Trophoblast cell (in vitro differentiated cells and primary cell): ENCODE measurements around the gene TTYH2.

Experiments used
- DNase-seq, 2 donors: peaks; one replicate each; pipeline ENCODE4 v3.0.0-alpha.2; 2016
- H2AFZ ChIP-seq: 2 replicates; pipeline ENCODE4 v1.6.1; 2013; ENCODE audit warnings: low read length, moderate library complexity, mild to moderate bottlenecking; ENCODE audit not compliant: insufficient read depth, poor library complexity
- H2AK5ac ChIP-seq: 2 replicates; pipeline ENCODE4 v1.6.1; 2013; ENCODE audit warnings: mild to moderate bottlenecking, low read length
- H2BK120ac ChIP-seq: 2 replicates; pipeline ENCODE4 v1.6.1; 2013; ENCODE audit warnings: low read length, mild to moderate bottlenecking, moderate library complexity; ENCODE audit not compliant: insufficient read depth, poor library complexity
- H2BK12ac ChIP-seq: 2 replicates; pipeline ENCODE4 v1.6.1; 2013; ENCODE audit warnings: mild to moderate bottlenecking, low read length, moderate library complexity
- H2BK5ac ChIP-seq: 2 replicates; pipeline ENCODE4 v1.6.1; 2013; ENCODE audit warnings: low read length, low read depth, moderate library complexity, mild to moderate bottlenecking; ENCODE audit not compliant: poor library complexity
- H3K14ac ChIP-seq: 2 replicates; pipeline ENCODE4 v1.6.1; 2013; ENCODE audit warnings: mild to moderate bottlenecking, low read length
- H3K18ac ChIP-seq: 2 replicates; pipeline ENCODE4 v1.6.1; 2013; ENCODE audit warnings: mild to moderate bottlenecking, low read length
- H3K23ac ChIP-seq: 2 replicates; pipeline ENCODE4 v1.6.1; 2013; ENCODE audit warnings: low read length
- H3K27ac ChIP-seq: 2 replicates; pipeline ENCODE4 v1.5.1; 2013; ENCODE audit warnings: low read depth, mild to moderate bottlenecking, inconsistent platforms, low read length, moderate library complexity
- H3K27me3 ChIP-seq: 2 replicates; pipeline ENCODE4 v1.6.1; 2013; ENCODE audit warnings: inconsistent platforms, mild to moderate bottlenecking, low read length, moderate library complexity; ENCODE audit not compliant: insufficient read depth
- H3K36me3 ChIP-seq, 2 experiments: 1 replicate in 1 of 2; 2 replicates in 1 of 2; pipeline ENCODE4 v1.6.1; 2013; ENCODE audit warnings: low read length in 2 of 2, mild to moderate bottlenecking in 2 of 2, moderate library complexity in 1 of 2; ENCODE audit not compliant: insufficient read depth in 2 of 2, control insufficient read depth in 1 of 2
- H3K4ac ChIP-seq: 2 replicates; pipeline ENCODE4 v1.6.1; 2013; ENCODE audit warnings: low read depth, mild to moderate bottlenecking, low read length, moderate library complexity
- H3K4me1 ChIP-seq, 2 experiments: 1 replicate in 1 of 2; 2 replicates in 1 of 2; pipeline ENCODE4 v1.6.1; 2013; ENCODE audit warnings: low read length in 2 of 2, mild to moderate bottlenecking in 2 of 2, moderate library complexity in 1 of 2; ENCODE audit not compliant: insufficient read depth in 2 of 2, control insufficient read depth in 1 of 2
- H3K4me2 ChIP-seq: 2 replicates; pipeline ENCODE4 v1.6.1; 2013; ENCODE audit warnings: inconsistent platforms, mild to moderate bottlenecking, low read length, moderate library complexity
- H3K4me3 ChIP-seq: 2 replicates; pipeline ENCODE4 v1.5.1; 2013; ENCODE audit warnings: mild to moderate bottlenecking, low read depth, low read length, inconsistent platforms
- H3K79me1 ChIP-seq: one replicate; pipeline ENCODE4 v1.6.1; 2013; ENCODE audit warnings: low read length
- H3K79me2 ChIP-seq: 2 replicates; pipeline ENCODE4 v1.6.1; 2013; ENCODE audit warnings: low read length, mild to moderate bottlenecking; ENCODE audit not compliant: control insufficient read depth, insufficient read depth, poor library complexity
- H3K9ac ChIP-seq: 2 replicates; pipeline ENCODE4 v1.6.1; 2013; ENCODE audit warnings: mild to moderate bottlenecking, low read length
- H3K9me3 ChIP-seq: 2 replicates; pipeline ENCODE4 v1.6.1; 2013; ENCODE audit warnings: low read depth, mild to moderate bottlenecking, control low read depth, inconsistent platforms, low read length; ENCODE audit not compliant: insufficient read depth
- H4K12ac ChIP-seq: 2 replicates; pipeline ENCODE4 v1.6.1; 2013; ENCODE audit warnings: low read depth, mild to moderate bottlenecking, low read length, moderate library complexity
- H4K8ac ChIP-seq: 2 replicates; pipeline ENCODE4 v1.6.1; 2013; ENCODE audit warnings: low read depth, mild to moderate bottlenecking, low read length, moderate library complexity
- H4K91ac ChIP-seq: one replicate; pipeline ENCODE4 v1.6.1; 2013; ENCODE audit warnings: low read depth, mild to moderate bottlenecking, low read length, moderate library complexity
- WGBS: extraction: QIAGEN DNeasy Blood & Tissue Kit; methylation state at CpG from one replicate; pipeline ENCODE4 v1.1.7; 2013; ENCODE audit warnings: missing lambda C conversion rate; ENCODE audit not compliant: insufficient read length, insufficient coverage; ENCODE audit errors: extremely low coverage; 5-methylcytosine and 5-hydroxymethylcytosine counted together

The TTYH2 gene

GRCh38 chr17:74289688-74290087, 76.3 kb downstream of the TTYH2 start:
- H2AFZ ChIP-seq, result no peak overlapping the region
- WGBS, result no CpG with 5 or more reads among the region's 11 CpGs

GRCh38 chr17:74290340-74290739, 77.0 kb downstream of the TTYH2 start:
- H4K12ac ChIP-seq, result no peak overlapping the region

More at GRCh38 chr17:74289688-74290087, 76.3 kb downstream of the TTYH2 start:
- Histone ChIP-seq H3K14ac (no peak overlapping the region), H3K4ac (no peak overlapping the region), H2BK5ac (no peak overlapping the region), H3K9me3 (peaks cover 2% of the 10 kb centered on the region), H4K12ac (no peak overlapping the region), H3K36me3 (no peaks in the 10 kb centered on the region), H3K27me3 (no peaks in the 10 kb centered on the region), H3K27ac (no peak overlapping the region), H3K4me3 (no peak overlapping the region), H3K79me1 (no peaks in the 10 kb centered on the region), H3K4me2 (no peak overlapping the region), H2BK120ac (no peak overlapping the region), H4K91ac (no peak overlapping the region), H2BK12ac (no peak overlapping the region), H3K23ac (no peak overlapping the region), H3K4me1 (no peaks in the 10 kb centered on the region), H4K8ac (no peak overlapping the region), H3K79me2 (no peaks in the 10 kb centered on the region), H3K9ac (no peak overlapping the region), H3K18ac (no peak overlapping the region), H2AK5ac (no peak overlapping the region)
- DNase-seq, result no peak

GRCh38 chr17:74292495-74292894, 79.1 kb downstream of the TTYH2 start:
- no peaks in the 10 kb centered on the region for H3K27me3 ChIP-seq
- no peak overlapping the region for H2BK5ac ChIP-seq
- no peaks in the 10 kb centered on the region for H3K79me2 ChIP-seq
- no CpG with 5 or more reads among the region's 10 CpGs for WGBS
- DNase-seq, result no peak
- no peaks in the 10 kb centered on the region for H3K79me1 ChIP-seq
- H2BK12ac ChIP-seq, result no peak overlapping the region
- H3K9me3 ChIP-seq, result peaks cover 2% of the 10 kb centered on the region
- H3K14ac ChIP-seq, result no peak overlapping the region
- H4K8ac ChIP-seq, result no peak overlapping the region
- H2AK5ac ChIP-seq, result no peak overlapping the region
- no peak overlapping the region for H4K91ac ChIP-seq
- no peak overlapping the region for H3K9ac ChIP-seq
- no peak overlapping the region for H3K27ac ChIP-seq
- H3K4me1 ChIP-seq, result no peaks in the 10 kb centered on the region
- H3K36me3 ChIP-seq, result no peaks in the 10 kb centered on the region
- no peak overlapping the region for H3K4ac ChIP-seq
- no peak overlapping the region for H2BK120ac ChIP-seq
- no peak overlapping the region for H3K4me3 ChIP-seq
- H3K18ac ChIP-seq, result no peak overlapping the region
- no peak overlapping the region for H4K12ac ChIP-seq
- H3K23ac ChIP-seq, result no peak overlapping the region
- no peak overlapping the region for H2AFZ ChIP-seq
- no peak overlapping the region for H3K4me2 ChIP-seq

More at GRCh38 chr17:74290340-74290739, 77.0 kb downstream of the TTYH2 start:
- Histone ChIP-seq H4K91ac (no peak overlapping the region), H3K4me3 (no peak overlapping the region), H2AK5ac (no peak overlapping the region), H3K4me2 (no peak overlapping the region), H2AFZ (no peak overlapping the region), H2BK12ac (no peak overlapping the region), H3K79me2 (no peaks in the 10 kb centered on the region), H3K79me1 (no peaks in the 10 kb centered on the region), H2BK5ac (no peak overlapping the region), H3K4ac (no peak overlapping the region), H2BK120ac (no peak overlapping the region), H4K8ac (no peak overlapping the region), H3K9ac (no peak overlapping the region), H3K9me3 (peaks cover 2% of the 10 kb centered on the region), H3K36me3 (no peaks in the 10 kb centered on the region), H3K23ac (no peak overlapping the region), H3K27ac (no peak overlapping the region), H3K18ac (no peak overlapping the region), H3K27me3 (no peaks in the 10 kb centered on the region), H3K4me1 (no peaks in the 10 kb centered on the region), H3K14ac (no peak overlapping the region)
- no CpG with 5 or more reads among the region's 11 CpGs for WGBS
- DNase-seq, result no peak

- no peaks in the 10 kb centered on the region for H3K79me1 ChIP-seq
These were observed 82.5 kb downstream of the TTYH2 start for GRCh38 chr17:74295625-74296547.

More at GRCh38 chr17:74295625-74296547, 82.5 kb downstream of the TTYH2 start:
- H2BK120ac ChIP-seq, result no peak overlapping the region
- no peak overlapping the region for H4K12ac ChIP-seq
- no peak overlapping the region for H3K4me2 ChIP-seq
- no peak overlapping the region for H3K4ac ChIP-seq
- H3K9ac ChIP-seq, result no peak overlapping the region
- H4K91ac ChIP-seq, result no peak overlapping the region
- no peaks in the 10 kb centered on the region for H3K36me3 ChIP-seq
- no CpG with 5 or more reads among the region's 10 CpGs for whole genome bisulfite sequencing
- DNase-seq, result no peak
- H2AK5ac ChIP-seq, result no peak overlapping the region
- H3K23ac ChIP-seq, result no peak overlapping the region
- H2AFZ ChIP-seq, result no peak overlapping the region
- no peak overlapping the region for H2BK12ac ChIP-seq
- no peaks in the 10 kb centered on the region for H3K9me3 ChIP-seq
- H3K4me1 ChIP-seq, result no peaks in the 10 kb centered on the region
- no peak overlapping the region for H4K8ac ChIP-seq
- H2BK5ac ChIP-seq, result no peak overlapping the region
- H3K27me3 ChIP-seq, result no peaks in the 10 kb centered on the region
- H3K79me2 ChIP-seq, result no peaks in the 10 kb centered on the region
- H3K4me3 ChIP-seq, result no peak overlapping the region
- H3K27ac ChIP-seq, result no peak overlapping the region
- H3K14ac ChIP-seq, result no peak overlapping the region
- no peak overlapping the region for H3K18ac ChIP-seq
